RKO (cell line): ENCODE results near the gene BIRC7.

Source experiments
- DNase-seq: peaks from one replicate; pipeline ENCODE4 v3.0.0-alpha.2; 2016; ENCODE audit warnings: low spot score

The BIRC7 gene

DNA sequence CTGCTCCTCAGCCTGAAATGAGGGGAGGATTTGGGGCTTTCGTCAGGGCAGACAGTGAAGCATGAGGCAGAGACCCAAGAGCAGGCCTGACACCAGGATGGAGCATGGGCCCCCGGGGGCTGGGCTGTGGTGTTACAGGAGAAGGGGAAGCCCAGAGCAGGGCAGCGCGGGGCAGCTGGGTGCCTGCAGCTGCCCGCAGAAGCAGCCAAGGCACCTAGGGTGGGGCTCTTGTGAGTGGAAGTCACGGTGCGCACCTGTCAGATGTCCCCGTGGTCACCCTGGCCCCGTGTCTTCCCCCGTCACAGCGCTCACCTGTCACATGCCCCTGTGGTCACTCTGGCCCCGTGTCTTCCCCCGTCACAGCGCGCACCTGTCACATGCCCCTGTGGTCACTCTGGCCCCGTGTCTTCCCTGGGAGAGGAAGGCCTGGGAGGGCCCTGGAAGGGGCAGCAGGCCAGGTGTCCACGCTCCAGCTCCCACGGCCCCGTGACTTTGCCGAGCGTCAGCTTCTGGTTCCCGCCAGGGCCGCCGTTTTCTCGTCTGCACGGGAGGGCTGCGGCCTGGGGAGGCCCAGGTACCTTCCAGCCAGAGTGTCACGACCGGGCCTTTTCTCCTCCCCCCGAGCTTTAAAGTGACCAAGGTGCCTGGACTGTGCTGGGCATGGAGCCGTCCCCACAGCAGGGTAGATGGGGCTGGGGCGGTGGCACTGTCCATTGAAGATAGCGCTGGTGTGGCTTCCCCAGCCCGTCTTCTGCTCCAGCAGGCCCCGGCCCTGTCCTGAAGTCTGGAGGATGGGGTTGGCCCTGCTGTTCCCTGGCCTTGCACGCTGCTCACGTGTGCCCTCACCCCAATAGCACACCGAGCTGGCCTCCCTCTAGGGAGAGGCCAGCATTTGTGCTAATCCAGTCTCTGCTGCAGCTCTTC is 46.3 kb downstream of the BIRC7 start:
- no peak for DNase-seq

DNA sequence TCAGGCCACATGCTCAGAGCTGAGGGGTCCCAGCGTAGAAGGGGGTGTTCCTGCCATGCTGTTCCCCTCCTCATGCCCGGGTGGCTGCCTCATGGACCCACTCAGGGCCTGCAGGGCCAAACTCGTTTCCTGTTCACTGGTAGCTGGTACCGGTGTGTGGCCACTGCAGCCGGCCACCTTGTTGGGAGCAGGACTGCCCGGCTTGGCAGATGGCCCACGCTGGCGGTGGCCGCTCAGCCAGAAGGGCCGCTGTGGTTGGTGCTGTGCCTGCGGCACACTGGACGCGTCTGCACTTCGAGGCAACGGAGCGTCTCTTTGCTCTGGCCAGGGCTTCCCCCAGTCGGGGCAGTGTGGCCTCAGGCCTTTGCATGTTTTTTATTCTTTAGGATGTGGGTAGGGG is 47.2 kb downstream of the BIRC7 start:
- DNase-seq = no peak

DNA sequence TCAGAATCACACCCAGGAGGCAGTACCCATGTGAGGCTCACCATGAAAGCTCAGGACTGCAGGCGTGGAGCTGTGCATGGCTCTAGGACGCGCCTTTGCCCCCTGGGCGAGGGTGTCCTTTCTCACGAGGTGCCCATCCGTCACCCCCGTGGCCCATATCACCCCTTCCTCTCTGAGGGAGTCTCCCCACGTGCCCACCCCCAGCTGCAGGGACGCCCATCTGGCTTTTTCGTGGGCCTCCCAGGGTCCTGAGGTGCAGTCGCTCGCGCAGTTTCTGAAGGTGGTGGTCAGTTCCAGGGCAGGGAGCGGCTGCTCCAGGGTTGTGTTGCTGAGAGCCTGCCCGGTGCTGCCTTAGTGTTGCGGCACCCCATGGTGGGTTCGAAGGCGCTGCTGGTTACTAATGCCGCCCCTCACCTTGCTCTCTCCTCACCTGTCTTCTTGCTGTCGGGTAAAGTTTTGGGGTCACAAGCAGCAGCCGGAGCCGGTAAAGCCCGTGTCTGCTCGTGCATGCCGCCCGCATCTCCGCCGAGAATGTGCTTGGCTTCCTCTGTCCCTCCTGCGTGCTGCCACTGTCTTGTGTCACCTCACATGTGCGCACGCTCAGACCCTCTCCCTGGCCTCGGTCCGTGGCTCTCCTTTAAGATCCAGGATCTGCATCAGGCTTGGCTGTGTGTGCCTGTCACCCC is 47.8 kb downstream of the BIRC7 start:
- no peak for DNase-seq

DNA sequence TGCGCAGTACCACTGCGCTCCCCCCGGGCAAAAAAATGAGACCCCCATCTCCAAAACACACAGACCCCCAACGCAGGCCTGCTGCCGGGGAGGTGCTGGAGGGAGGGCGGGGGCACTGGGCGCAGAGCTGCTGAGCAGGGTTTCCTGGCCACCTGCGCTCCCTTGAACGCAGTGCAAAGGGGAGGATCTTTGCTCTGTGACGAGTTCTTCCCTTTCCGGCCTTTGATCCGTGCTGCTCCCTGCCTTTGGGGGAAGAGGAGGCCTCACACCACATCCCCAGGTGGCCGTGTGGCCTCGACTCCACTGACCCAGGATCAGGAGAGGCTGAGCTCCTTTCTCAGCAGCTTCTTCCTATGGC is 48.4 kb downstream of the BIRC7 start:
- DNase-seq = no peak

DNA sequence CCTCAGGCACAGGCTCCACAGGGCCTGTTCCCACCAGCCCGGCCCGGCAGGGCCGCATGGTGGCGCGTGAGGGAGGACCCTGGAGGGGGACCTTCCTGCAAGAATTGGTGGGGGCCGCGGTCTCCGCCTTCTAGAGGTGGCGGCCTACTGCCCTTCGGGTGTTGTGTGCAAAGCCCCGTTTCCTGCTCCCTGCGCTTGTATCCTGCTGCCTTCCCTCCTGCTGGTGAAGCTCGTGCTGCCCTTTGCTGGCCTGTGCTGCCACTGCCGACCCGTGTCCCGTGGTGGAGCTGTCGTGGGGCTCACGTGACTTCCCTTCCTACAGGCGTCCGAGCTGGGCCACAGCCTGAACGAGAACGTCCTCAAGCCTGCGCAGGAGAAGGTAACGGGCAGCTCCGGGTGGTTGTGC is 48.8 kb downstream of the BIRC7 start:
- DNase-seq = no peak

DNA sequence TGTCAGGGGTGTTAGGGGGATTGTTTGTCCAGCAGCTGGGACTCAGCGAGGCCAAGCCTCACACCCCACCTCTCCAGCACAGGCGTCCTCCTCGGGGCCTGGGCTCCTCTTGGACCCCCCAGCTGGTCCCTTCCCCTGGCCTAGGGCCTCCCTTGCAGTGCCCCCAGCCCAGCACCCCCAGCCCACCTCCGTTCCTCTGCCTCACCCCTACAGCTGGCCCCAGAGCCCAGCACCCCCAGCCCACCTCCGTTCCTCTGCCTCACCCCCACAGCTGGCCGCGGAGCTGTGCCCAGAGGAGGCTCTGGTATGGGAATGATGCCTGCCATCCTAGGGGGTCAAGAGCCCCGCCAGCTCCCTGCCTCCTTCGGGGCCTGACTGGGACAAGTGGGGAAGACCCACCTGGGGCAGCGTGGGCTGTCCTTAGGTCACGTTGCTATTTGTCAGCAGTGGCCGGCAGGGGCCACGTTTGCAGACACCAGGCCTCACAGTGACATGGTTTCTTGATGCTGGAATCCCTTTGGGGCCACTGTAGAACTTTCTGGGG is 49.3 kb downstream of the BIRC7 start:
- DNase-seq = no peak

DNA sequence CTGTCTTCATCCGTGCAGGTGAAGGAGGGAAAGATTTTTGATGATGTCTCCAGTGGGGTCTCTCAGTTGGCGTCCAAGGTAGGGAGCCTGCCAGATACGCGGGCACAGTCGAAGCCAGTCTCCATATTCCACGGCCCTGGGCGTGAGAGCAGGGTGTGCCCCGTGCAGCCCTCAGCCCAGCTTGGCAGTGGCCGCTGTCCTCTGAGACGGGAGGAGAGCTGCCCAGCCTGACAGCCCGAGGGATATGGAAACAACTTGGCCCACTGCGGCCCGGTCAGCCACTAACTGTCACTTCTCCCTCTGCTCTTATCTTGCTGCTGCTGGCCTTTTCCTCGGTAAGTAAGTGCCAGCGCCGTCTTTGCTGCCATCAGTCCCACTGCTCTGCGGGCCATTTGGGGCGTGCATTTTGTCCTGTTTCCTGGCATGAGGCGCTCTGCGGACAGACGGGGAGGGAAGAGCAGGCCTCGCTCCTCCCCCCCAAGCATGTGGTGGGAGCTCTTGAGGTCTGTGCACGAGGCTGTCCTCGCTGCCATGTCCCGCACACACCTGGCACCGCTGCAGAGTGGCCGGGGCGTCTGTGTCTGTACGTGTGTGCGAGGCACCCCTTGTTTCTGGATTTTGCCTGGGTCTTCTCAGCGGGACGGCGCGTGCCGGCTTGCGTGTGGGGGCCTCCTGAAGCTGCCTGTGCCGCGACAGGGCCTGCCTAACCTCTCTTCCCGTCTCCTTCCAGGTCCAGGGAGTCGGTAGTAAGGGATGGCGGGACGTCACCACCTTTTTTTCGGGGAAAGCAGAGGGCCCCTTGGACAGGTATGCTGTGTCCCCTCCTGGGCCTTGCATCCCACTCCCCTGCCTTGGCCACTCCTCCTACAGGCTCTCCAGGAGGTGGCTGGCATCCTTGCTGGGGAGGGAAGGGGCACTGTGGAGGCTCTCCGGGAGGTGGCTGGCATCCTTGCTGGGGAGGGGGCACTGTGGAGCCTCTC is 50.2 kb downstream of the BIRC7 start:
- no peak for DNase-seq

DNA sequence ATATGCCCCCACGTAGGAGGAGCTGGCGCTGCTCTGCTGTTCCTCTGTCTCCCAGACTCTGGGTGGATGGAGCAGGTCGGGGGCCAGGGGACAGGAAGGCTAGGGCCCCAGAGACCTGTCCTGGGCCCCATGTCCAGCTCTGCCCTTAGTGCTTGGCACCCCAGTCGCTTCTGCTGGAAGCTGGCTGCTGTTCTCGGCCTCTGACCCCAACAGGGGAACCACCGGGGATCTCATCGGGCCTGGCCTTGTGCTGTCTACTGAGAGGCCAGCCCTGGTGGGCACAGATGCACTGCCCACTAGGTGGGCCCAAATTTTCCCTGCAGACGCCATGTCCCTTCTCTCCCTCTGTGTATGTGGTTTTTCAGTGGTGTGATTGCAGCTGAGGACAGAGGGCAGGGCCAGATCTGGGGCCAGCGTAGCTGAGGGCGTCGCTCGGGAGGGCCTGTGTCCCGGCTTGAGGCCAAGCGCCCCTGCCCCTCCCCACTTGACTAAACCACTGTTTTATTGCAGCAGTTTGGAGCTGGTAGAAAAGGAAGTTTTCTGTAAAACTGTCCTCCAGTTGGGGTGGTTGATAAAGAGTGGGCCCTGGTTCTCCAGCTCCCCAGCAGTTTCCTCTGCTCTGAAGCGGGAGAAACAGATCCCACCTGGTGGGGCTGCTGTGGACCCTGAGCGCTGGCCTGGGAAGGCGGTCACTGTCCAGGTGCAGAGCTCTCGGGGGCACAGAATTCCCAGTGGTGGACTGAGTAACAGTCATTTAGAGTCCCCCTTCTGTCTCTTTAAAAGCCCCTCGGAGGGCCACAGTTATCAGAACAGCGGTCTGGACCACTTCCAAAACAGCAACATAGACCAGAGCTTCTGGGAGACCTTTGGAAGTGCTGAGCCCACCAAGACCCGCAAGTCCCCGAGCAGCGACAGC is 51.3 kb downstream of the BIRC7 start:
- no peak for DNase-seq

DNA sequence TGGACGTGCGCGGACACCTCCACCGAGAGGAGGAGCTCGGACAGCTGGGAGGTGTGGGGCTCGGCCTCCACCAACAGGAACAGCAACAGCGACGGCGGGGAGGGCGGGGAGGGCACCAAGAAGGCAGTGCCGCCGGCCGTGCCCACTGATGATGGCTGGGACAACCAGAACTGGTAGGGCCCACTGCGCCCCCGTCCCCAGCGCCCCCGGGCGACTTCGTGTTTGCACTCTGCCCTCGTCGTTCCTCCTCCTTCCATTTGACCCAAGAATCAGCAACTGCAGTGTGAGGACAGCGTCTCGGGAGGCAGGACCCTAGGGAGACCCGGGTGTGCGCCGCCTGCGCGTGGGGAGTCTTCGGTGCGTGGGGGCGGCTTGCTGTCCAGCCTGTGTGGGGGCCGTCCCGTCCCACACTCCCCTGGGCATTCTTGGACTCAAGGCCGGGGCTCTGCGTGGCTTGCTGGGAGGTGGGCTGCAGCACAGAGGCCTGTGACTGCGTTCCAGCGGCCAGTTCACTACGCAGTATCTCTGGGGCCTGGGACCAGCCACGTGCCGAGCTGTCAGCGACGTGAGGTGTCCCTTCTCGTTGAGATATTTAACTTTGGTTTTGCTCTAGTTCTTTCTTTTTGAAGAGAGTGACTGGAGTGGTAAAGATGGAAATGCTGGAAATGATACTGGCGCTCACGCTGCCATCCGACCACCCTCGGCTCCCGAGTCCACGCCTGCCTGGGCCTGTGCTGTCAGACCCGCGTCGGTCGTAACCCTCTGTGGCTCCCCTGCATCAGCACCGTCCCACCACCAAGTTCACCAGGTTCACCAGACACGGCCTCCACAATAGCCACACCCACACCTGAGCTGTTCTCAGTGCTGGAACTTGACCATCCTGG is 52.2 kb downstream of the BIRC7 start:
- DNase-seq = no peak

DNA sequence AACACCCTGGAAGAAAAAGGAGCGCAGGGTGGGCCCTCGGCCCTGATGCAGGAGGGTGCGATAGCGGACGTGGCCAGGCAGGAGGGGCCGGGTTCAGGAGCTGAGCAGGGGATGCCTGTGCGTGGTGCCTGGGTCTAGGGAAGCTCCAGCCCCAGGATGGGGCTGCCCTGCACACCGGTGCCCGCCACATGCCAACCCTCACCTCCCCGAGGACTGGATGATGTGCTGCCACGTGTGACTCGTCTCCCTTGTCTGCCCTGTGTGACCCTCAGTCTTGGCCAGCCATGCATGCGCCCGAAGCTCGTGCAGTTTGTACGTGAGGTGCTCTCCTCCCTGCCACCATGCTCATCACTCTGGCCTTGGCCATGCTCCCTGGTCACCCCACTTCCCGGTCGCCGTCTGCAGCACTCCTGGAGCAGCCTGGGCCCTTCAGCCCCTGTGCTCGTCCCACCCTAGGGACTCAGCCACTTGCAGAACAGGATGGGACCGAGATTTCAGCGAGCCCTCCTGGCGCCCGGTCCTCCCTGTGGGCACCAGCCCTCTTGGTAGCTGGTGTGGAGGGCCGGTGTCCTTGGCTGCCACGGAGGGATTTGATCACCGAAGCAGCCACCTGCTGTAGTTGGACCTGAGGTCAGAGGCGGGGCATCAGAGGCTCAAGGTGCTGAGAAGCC is 53.0 kb downstream of the BIRC7 start:
- no peak for DNase-seq

DNA sequence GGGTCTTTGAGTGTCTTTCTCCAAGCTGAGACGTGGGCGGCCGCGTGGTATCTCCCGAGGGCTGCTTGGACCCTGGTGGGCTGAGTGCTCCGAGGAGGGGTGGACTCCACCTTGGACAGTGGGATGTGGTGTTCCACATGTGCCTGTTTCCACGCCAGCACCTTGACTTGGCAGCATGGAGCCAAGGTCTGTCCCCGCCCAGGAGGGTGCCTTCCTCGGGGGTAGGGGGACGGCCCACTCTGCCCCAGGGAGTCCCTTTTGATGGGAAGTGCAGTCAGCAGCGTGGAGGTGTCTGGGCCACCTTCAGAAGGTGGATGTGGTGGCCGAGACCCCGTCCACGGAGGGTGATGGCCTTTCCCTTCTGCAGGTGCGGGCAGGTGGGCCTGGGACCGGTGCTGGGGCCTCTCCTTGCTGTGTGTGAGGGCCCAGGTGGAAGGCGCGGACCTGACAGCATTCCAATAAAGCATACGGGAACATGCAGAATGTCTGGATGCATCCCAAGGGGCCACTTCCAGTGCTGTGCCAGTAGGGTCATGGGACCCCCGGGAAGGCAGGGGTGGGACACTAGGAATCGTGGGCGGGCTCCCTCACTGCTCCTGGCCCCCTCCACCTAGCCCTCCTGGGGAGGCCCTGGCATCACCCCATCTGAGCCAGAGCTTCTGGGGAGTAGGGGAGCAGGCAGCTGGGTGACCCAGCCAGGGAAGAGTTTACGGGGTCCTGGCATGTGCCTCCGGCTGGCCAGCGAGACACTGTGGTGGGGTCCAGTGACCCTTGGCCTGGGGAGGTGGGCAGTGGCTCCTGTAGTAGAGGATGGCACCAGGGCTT is 53.8 kb downstream of the BIRC7 start:
- DNase-seq = no peak
